Caco-2 (cell line): ENCODE results near the gene TTLL5. TPM values are rescaled to one million over a fixed set of nuclear protein-coding genes. Genes with fewer than 3 reads are reported as not detected.

ENCODE experiments used
- BruUV-seq: library from RNA; stranded (reverse); fragments of 400-500 nt; replicated peaks from 2 replicates; lab custom pipeline; 2021; lab: Mats Ljungman, UMichigan
- CTCF ChIA-PET: fragments of 300-600 bp; sonication (Branson Sonifier 250); formaldehyde crosslinking; loops from one replicate; lab custom pipeline; 2022; ENCODE audit warnings: antibody characterized with exemption; lab: Charles Lee
- POLR2A ChIA-PET: fragments of 300-600 bp; sonication (Branson Sonifier 250); formaldehyde crosslinking; loops from one replicate; lab custom pipeline; 2022; ENCODE audit warnings: antibody characterized with exemption; lab: Charles Lee
- DNase-seq, 2 experiments: peaks; one replicate each; pipeline versions ENCODE4 v3.0.0 to v3.0.0-alpha.2; 2020 to 2022
- H3K27me3 ChIP-seq: replicated peaks from 2 replicates; pipeline ENCODE4 v1.6.0; 2011; ENCODE audit warnings: low read length; ENCODE audit not compliant: control insufficient read depth, insufficient read depth
- H3K36me3 ChIP-seq: 2 replicates; pipeline ENCODE4 v1.5.1; 2011; ENCODE audit warnings: low read length; ENCODE audit not compliant: control insufficient read depth, insufficient read depth
- H3K4me1 ChIP-seq: fragments of 250-450 bp; sonication (Bioruptor Pico); 2 replicates; pipeline ENCODE4 v1.5.1; 2020; ENCODE audit warnings: mild to moderate bottlenecking
- H3K4me3 ChIP-seq: 2 replicates; pipeline ENCODE4 v1.5.1; 2011; ENCODE audit warnings: low read depth, mild to moderate bottlenecking, control low read depth, low read length
- H3K9me3 ChIP-seq: fragments of 250-450 bp; sonication (Bioruptor Pico); 2 replicates; pipeline ENCODE4 v1.5.1; 2020; ENCODE audit warnings: mild to moderate bottlenecking, moderate library complexity
- H3K27ac Mint-ChIP-seq: one replicate; pipeline ENCODE4 v1.8.0; 2022; ENCODE audit warnings: mixed read lengths; ENCODE audit not compliant: unreplicated experiment
- H3K27me3 Mint-ChIP-seq: one replicate; pipeline ENCODE4 v1.8.0; 2022; ENCODE audit warnings: mixed read lengths; ENCODE audit not compliant: insufficient read depth, unreplicated experiment
- H3K36me3 Mint-ChIP-seq: one replicate; pipeline ENCODE4 v1.8.0; 2022; ENCODE audit warnings: mild to moderate bottlenecking, mixed read lengths; ENCODE audit not compliant: insufficient read depth, unreplicated experiment
- H3K4me1 Mint-ChIP-seq: one replicate; pipeline ENCODE4 v1.8.0; 2022; ENCODE audit warnings: low read depth, mixed read lengths; ENCODE audit not compliant: unreplicated experiment
- H3K4me3 Mint-ChIP-seq: one replicate; pipeline ENCODE4 v1.8.0; 2022; ENCODE audit warnings: mild to moderate bottlenecking, moderate library complexity, mixed read lengths; ENCODE audit not compliant: unreplicated experiment
- H3K9me3 Mint-ChIP-seq: one replicate; pipeline ENCODE4 v1.8.0; 2022; ENCODE audit warnings: mixed read lengths; ENCODE audit not compliant: unreplicated experiment
- intact Hi-C: fragments of 100-400 bp; cut with micrococcal nuclease; formaldehyde crosslinking; loops from one replicate; pipeline ENCODE4 v1.10.0; 2022; ENCODE audit not compliant: unreplicated experiment
- total RNA-seq: library from RNA; stranded (reverse); gene quantifications from 2 replicates; pipeline ENCODE4 v1.2.3, GENCODE V29; 2022
- TF ChIP-seq, protein P1 (sequence below), 2 experiments: fragments of 200-600 bp in 1 of 2; IDR thresholded peaks; 1 replicate in 1 of 2; 2 replicates in 1 of 2; pipeline versions ENCODE4 v1.5.1 to v1.8.0; 2011 to 2022; ENCODE audit warnings: antibody characterized with exemption in 1 of 2, control low read depth in 1 of 2, inconsistent platforms in 1 of 2, low read depth in 1 of 2, low read length in 1 of 2, mild to moderate bottlenecking in 1 of 2, moderate library complexity in 1 of 2; ENCODE audit not compliant: insufficient read depth in 1 of 2, severe bottlenecking in 1 of 2, unreplicated experiment in 1 of 2

The TTLL5 gene
- total RNA-seq, 1 experiment from 2014 or later: 38.2 TPM

GRCh38 chr14:75835737-75836136 is 174.7 kb downstream of the TTLL5 start:
- TF ChIP-seq, protein P1, sequence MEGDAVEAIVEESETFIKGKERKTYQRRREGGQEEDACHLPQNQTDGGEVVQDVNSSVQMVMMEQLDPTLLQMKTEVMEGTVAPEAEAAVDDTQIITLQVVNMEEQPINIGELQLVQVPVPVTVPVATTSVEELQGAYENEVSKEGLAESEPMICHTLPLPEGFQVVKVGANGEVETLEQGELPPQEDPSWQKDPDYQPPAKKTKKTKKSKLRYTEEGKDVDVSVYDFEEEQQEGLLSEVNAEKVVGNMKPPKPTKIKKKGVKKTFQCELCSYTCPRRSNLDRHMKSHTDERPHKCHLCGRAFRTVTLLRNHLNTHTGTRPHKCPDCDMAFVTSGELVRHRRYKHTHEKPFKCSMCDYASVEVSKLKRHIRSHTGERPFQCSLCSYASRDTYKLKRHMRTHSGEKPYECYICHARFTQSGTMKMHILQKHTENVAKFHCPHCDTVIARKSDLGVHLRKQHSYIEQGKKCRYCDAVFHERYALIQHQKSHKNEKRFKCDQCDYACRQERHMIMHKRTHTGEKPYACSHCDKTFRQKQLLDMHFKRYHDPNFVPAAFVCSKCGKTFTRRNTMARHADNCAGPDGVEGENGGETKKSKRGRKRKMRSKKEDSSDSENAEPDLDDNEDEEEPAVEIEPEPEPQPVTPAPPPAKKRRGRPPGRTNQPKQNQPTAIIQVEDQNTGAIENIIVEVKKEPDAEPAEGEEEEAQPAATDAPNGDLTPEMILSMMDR (IDR thresholded peaks at IDR 0.05; ENCODE audit: insufficient read depth in 1 of 2, low read depth in 1 of 2, low read length in 1 of 2, severe bottlenecking in 1 of 2, unreplicated experiment in 1 of 2): no peak
- Mint-ChIP-seq H3K36me3 (peaks cover 9% of the 10 kb centered on the region), H3K4me3 (no peak overlapping the region), H3K4me1 (peaks cover 19% of the 10 kb centered on the region), H3K27ac (no peak overlapping the region), H3K27me3 (no peaks in the 10 kb centered on the region), H3K9me3 (peaks cover 8% of the 10 kb centered on the region)
- intact Hi-C loops: no loop called here
- Histone ChIP-seq H3K4me3 (no peak overlapping the region), H3K36me3 (peaks cover 9% of the 10 kb centered on the region), H3K9me3 (0 out of 2 replicates have a peak, but pooled peaks cover 2% of the 10 kb centered on the region), H3K4me1 (peaks cover 51% of the 10 kb centered on the region), H3K27me3 (no peaks in the 10 kb centered on the region)
- no TSS peak for BruUV-seq
- CTCF ChIA-PET: no interaction called here
- POLR2A ChIA-PET: no interaction called here
- DNase-seq: no peak

DNA sequence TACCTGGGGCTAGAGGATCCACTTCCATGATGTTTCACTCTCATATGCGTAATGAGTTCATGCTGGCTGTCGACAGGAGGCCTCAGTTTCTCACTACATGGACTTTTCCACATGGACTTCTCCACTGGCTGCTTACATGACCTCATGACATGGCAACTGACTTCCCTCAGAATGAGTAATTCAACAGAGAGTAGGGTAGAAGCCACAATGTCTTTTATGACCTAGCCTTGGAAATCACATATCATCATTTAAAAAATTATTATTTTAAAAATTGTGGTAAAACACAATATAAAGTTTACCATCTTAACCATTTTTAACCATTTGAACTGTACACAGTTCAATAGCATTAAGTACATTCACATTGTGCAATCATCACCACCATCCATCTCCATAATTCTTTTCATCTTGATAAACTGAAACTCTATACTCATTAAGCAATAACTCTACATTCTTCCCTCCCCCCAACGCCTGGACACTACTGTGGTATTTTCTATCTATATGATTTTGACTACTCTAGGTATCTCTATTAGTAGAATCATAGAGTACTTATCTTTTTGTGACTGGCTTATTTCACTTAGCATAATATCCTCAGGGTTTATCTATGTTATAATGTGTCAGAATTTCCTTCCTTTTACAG is 176.2 kb downstream of the TTLL5 start:
- Mint-ChIP-seq H3K36me3 (peaks cover 17% of the 10 kb centered on the region), H3K4me3 (no peak overlapping the region), H3K9me3 (peaks cover 8% of the 10 kb centered on the region), H3K4me1 (peaks cover 25% of the 10 kb centered on the region), H3K27ac (no peak overlapping the region), H3K27me3 (no peaks in the 10 kb centered on the region)
- no peaks in the 10 kb centered on the region for H3K27me3 ChIP-seq
- ChIA-PET POLR2A (no interaction called here), CTCF (no interaction called here)
- H3K4me3 ChIP-seq: no peak overlapping the region
- BruUV-seq: no TSS peak
- intact Hi-C loops: no loop called here
- DNase-seq: no peak
- TF ChIP-seq, protein P1 (IDR thresholded peaks at IDR 0.05; ENCODE audit: insufficient read depth in 1 of 2, low read depth in 1 of 2, low read length in 1 of 2, severe bottlenecking in 1 of 2, unreplicated experiment in 1 of 2): no peak
- peaks cover 43% of the 10 kb centered on the region for H3K4me1 ChIP-seq
- 0 out of 2 replicates have a peak, but pooled peaks cover 2% of the 10 kb centered on the region for H3K9me3 ChIP-seq
- peaks cover 9% of the 10 kb centered on the region for H3K36me3 ChIP-seq

GRCh38 chr14:75840911-75841310 is 179.9 kb downstream of the TTLL5 start:
- TF ChIP-seq, protein P1 (IDR thresholded peaks at IDR 0.05; ENCODE audit: insufficient read depth in 1 of 2, low read depth in 1 of 2, low read length in 1 of 2, severe bottlenecking in 1 of 2, unreplicated experiment in 1 of 2): no peak
- no peaks in the 10 kb centered on the region for H3K27me3 ChIP-seq
- Mint-ChIP-seq H3K27me3 (no peaks in the 10 kb centered on the region), H3K4me1 (peaks cover 11% of the 10 kb centered on the region), H3K9me3 (peaks cover 8% of the 10 kb centered on the region), H3K36me3 (peaks cover 10% of the 10 kb centered on the region), H3K4me3 (no peak overlapping the region), H3K27ac (peak overlapping the region; percentile 19)
- peaks cover 28% of the 10 kb centered on the region; the same call in 1 of the 2 replicates for H3K4me1 ChIP-seq
- H3K36me3 ChIP-seq: peaks cover 5% of the 10 kb centered on the region
- POLR2A ChIA-PET: no interaction called here
- intact Hi-C loops: no loop called here
- DNase-seq: no peak
- H3K9me3 ChIP-seq: 0 out of 2 replicates have a peak, but pooled peaks cover 2% of the 10 kb centered on the region
- CTCF ChIA-PET: no interaction called here
- no peak overlapping the region for H3K4me3 ChIP-seq
- BruUV-seq: no TSS peak
